Measurements from ENCODE around the gene ARHGAP25.
A peak's percentile ranks its signal among the peaks of the same experiment; 100 is the strongest.

ARHGAP25 gene

DNA sequence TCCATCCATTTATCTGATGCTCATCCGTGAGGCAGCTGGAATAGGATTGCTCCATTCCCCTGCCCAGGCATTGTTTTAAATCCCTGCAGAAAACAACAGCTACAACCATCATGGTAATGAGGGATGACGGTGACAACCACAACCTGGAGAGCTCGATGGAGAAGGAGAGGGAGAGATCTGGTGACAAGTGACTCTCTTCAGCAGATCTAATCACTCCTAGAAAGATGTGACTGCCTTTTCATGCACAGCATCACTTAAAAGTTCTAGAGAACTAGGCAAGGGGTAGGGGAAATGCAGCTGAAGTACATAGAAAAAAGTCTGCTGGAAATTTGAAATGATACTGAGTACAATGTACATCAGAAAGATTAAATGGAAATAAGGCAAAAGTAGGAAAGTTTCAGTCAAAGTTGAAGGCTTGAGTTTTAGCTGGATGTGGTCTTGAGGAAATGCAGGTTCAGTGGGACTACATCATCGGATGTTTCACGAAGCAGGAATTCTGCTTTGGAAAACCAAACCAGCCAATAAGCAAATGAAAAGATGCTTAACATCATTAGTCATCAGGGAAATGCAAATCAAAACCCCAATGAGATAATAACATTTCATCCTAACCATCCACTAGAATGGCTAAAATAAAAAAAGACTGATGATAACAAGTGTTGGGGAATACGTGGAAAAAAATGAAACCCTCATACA, 6.8 kb upstream of the ARHGAP25 start:
- Histone ChIP-seq H3K23ac (ENCODE audit: low read length in 2 of 2) (no peak overlapping the region), H2AFZ (ENCODE audit: low read depth, low read length) (no peak overlapping the region), H3K4me1 (ENCODE audit: control insufficient read depth, insufficient read depth, low read depth, low read length) (no peaks in the 10 kb centered on the region), H4K91ac (ENCODE audit: low read length) (peak overlapping the region; percentile 25), H3K27ac (ENCODE audit: low read length, poor library complexity, severe bottlenecking) (no peak overlapping the region), H3K14ac (ENCODE audit: low read length in 2 of 2) (no peak overlapping the region), H2AK5ac (ENCODE audit: low read length, severe bottlenecking) (no peak overlapping the region), H3K18ac (ENCODE audit: low read depth in 1 of 2, low read length in 2 of 2) (peak overlapping the region in 1 of 2 experiments; percentile 5), H2BK5ac (ENCODE audit: low read depth, low read length, poor library complexity, severe bottlenecking) (no peak overlapping the region), H3K4ac (ENCODE audit: low read depth in 1 of 2, low read length in 2 of 2) (peak overlapping the region in 1 of 2 experiments; percentile 30), H2BK120ac (ENCODE audit: low read depth, low read length) (no peak overlapping the region), H3K36me3 (ENCODE audit: control insufficient read depth in 1 of 2, insufficient read depth in 2 of 2, low read depth in 1 of 2, low read length in 2 of 2) (no peaks in the 10 kb centered on the region), H3K79me1 (replicated peaks; ENCODE audit: low read length, poor library complexity, severe bottlenecking) (no peaks in the 10 kb centered on the region), H3K4me2 (ENCODE audit: low read length, poor library complexity, severe bottlenecking) (no peak overlapping the region), H3K4me3 (ENCODE audit: insufficient read depth in 1 of 2, low read depth in 1 of 2, low read length in 2 of 2) (no peak overlapping the region), H2BK15ac (ENCODE audit: low read depth, poor library complexity, severe bottlenecking) (no peak overlapping the region), H2BK12ac (ENCODE audit: low read length in 2 of 2) (peak overlapping the region in 1 of 2 experiments; percentile 61), H3K9ac (ENCODE audit: low read length) (no peak overlapping the region), H3K27me3 (ENCODE audit: control insufficient read depth in 1 of 2, insufficient read depth in 1 of 2, low read length in 2 of 2) (no peaks in the 10 kb centered on the region), H4K8ac (ENCODE audit: low read length) (peak overlapping the region; percentile 19), H3K9me3 (ENCODE audit: control insufficient read depth, low read length) (no peaks in the 10 kb centered on the region)
- 39% methylated on average over 5 of the region's 6 CpGs for WGBS
- peak; percentile 77 for DNase-seq

GRCh38 chr2:68730828-68731227, 3.8 kb upstream of the ARHGAP25 start:
- Histone ChIP-seq H4K8ac (ENCODE audit: low read length) (no peak overlapping the region), H3K27me3 (ENCODE audit: control insufficient read depth in 1 of 2, insufficient read depth in 1 of 2, low read length in 2 of 2) (peaks cover 7 to 14% of the 10 kb centered on the region in 2 experiments), H3K4me2 (ENCODE audit: low read length, poor library complexity, severe bottlenecking) (no peak overlapping the region), H3K14ac (ENCODE audit: low read length in 2 of 2) (no peak overlapping the region), H3K27ac (ENCODE audit: low read length, poor library complexity, severe bottlenecking) (no peak overlapping the region), H2BK15ac (ENCODE audit: low read depth, poor library complexity, severe bottlenecking) (no peak overlapping the region), H3K4me3 (ENCODE audit: insufficient read depth in 1 of 2, low read depth in 1 of 2, low read length in 2 of 2) (no peak overlapping the region), H2AFZ (ENCODE audit: low read depth, low read length) (no peak overlapping the region), H3K23ac (ENCODE audit: low read length in 2 of 2) (no peak overlapping the region), H3K18ac (ENCODE audit: low read depth in 1 of 2, low read length in 2 of 2) (peak overlapping the region in 1 of 2 experiments; percentile 63), H3K36me3 (ENCODE audit: control insufficient read depth in 1 of 2, insufficient read depth in 2 of 2, low read depth in 1 of 2, low read length in 2 of 2) (no peaks in the 10 kb centered on the region), H3K9me3 (ENCODE audit: control insufficient read depth, low read length) (no peaks in the 10 kb centered on the region), H2BK120ac (ENCODE audit: low read depth, low read length) (no peak overlapping the region), H2AK5ac (ENCODE audit: low read length, severe bottlenecking) (no peak overlapping the region), H2BK12ac (ENCODE audit: low read length in 2 of 2) (peak overlapping the region; percentile 51 to 94), H3K79me1 (replicated peaks; ENCODE audit: low read length, poor library complexity, severe bottlenecking) (no peaks in the 10 kb centered on the region), H3K4me1 (ENCODE audit: control insufficient read depth, insufficient read depth, low read depth, low read length) (no peaks in the 10 kb centered on the region), H3K9ac (ENCODE audit: low read length) (no peak overlapping the region), H3K4ac (ENCODE audit: low read depth in 1 of 2, low read length in 2 of 2) (peak overlapping the region in 1 of 2 experiments; percentile 76), H2BK5ac (ENCODE audit: low read depth, low read length, poor library complexity, severe bottlenecking) (no peak overlapping the region), H4K91ac (ENCODE audit: low read length) (no peak overlapping the region)
- 5% methylated on average over 4 of the region's 6 CpGs for WGBS
- peak; percentile 89 for DNase-seq

DNA sequence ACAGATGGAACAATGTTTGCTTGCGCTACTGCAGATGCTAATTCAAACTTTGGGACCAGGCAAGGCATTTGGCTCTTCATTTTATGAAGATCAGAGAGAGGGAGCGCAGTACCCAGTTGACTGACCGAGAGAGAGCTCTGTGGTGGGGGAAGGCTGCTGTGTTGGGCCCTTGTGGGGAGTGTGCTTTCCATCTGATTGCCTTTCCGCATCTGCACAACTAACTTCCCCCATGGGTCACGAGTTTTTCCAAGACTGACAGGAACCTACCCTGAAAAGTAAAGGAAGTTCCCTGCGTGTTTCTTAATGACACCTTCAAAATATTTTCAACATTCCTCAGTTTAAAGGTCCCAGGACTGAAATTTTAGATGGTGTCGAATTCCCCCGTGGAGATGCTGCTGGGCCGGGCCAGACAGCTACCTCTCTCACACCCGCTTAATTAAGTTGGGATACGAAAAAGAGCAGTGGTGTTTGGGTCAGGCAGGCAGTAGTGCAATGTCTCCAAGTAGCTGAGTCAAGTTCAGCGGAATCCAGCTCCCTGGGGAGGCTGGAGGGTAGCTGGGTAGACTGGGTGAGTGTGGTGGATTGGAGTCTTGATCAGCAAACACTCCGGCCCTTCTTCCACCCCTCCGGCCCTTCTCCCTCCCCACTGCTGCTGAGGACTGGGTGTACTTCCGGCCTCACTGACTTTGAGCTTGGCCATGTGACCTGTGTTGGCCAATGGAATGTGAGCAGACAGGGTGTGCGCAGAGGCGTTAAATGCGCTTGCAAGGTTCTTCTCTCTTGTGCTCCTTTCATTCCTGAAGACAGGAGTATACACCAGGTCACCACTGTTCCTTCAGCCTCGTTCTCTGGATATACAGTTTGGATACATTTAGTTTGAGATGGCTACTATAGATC, 2.3 kb upstream of the ARHGAP25 start:
- H2BK5ac ChIP-seq (ENCODE audit: low read depth, low read length, poor library complexity, severe bottlenecking): no peak overlapping the region
- no peak overlapping the region for H3K9ac ChIP-seq (ENCODE audit: low read length)
- no peak overlapping the region for H3K4me2 ChIP-seq (ENCODE audit: low read length, poor library complexity, severe bottlenecking)
- H3K79me1 ChIP-seq (replicated peaks; ENCODE audit: low read length, poor library complexity, severe bottlenecking): no peaks in the 10 kb centered on the region
- H2AK5ac ChIP-seq (ENCODE audit: low read length, severe bottlenecking): no peak overlapping the region
- H2BK12ac ChIP-seq (ENCODE audit: low read length in 2 of 2): peak overlapping the region in 1 of 2 experiments; percentile 21
- H3K27me3 ChIP-seq (ENCODE audit: control insufficient read depth in 1 of 2, insufficient read depth in 1 of 2, low read length in 2 of 2): peaks cover 7 to 14% of the 10 kb centered on the region in 2 experiments
- H3K23ac ChIP-seq (ENCODE audit: low read length in 2 of 2): no peak overlapping the region
- no peak for DNase-seq
- no peak overlapping the region for H4K91ac ChIP-seq (ENCODE audit: low read length)
- peak overlapping the region in 1 of 2 experiments; percentile 20 for H3K18ac ChIP-seq (ENCODE audit: low read depth in 1 of 2, low read length in 2 of 2)
- no peaks in the 10 kb centered on the region for H3K4me1 ChIP-seq (ENCODE audit: control insufficient read depth, insufficient read depth, low read depth, low read length)
- no peak overlapping the region for H3K4me3 ChIP-seq (ENCODE audit: insufficient read depth in 1 of 2, low read depth in 1 of 2, low read length in 2 of 2)
- H3K27ac ChIP-seq (ENCODE audit: low read length, poor library complexity, severe bottlenecking): no peak overlapping the region
- H2BK120ac ChIP-seq (ENCODE audit: low read depth, low read length): no peak overlapping the region
- H2BK15ac ChIP-seq (ENCODE audit: low read depth, poor library complexity, severe bottlenecking): no peak overlapping the region
- peak overlapping the region; percentile 66 for H4K8ac ChIP-seq (ENCODE audit: low read length)
- no peaks in the 10 kb centered on the region for H3K36me3 ChIP-seq (ENCODE audit: control insufficient read depth in 1 of 2, insufficient read depth in 2 of 2, low read depth in 1 of 2, low read length in 2 of 2)
- 96% methylated on average over 19 of the region's 19 CpGs for WGBS
- no peaks in the 10 kb centered on the region for H3K9me3 ChIP-seq (ENCODE audit: control insufficient read depth, low read length)
- no peak overlapping the region for H3K14ac ChIP-seq (ENCODE audit: low read length in 2 of 2)
- H3K4ac ChIP-seq (ENCODE audit: low read depth in 1 of 2, low read length in 2 of 2): peak overlapping the region in 1 of 2 experiments; percentile 60
- no peak overlapping the region for H2AFZ ChIP-seq (ENCODE audit: low read depth, low read length)

DNA sequence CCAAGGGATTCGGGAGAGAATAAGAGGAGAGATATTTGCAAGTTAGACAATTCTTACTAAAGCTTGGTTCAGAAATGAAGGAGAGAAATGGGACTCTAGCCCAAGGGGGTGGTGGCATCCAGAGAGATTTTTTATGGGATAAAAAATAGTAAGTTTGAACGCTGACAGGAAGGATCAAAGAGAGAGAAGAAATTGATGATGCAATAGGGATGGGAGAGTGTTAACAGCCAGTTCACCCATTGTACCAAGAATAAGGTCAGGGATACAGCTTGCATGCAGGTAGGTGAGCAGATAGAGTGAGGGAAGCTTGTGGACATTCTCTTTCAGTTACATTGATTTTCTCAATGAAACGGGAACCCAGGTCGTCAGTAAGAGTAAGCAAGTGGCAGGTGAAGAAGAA, 1.2 kb upstream of the ARHGAP25 start:
- H3K36me3 ChIP-seq (ENCODE audit: control insufficient read depth in 1 of 2, insufficient read depth in 2 of 2, low read depth in 1 of 2, low read length in 2 of 2): no peaks in the 10 kb centered on the region
- no peaks in the 10 kb centered on the region for H3K9me3 ChIP-seq (ENCODE audit: control insufficient read depth, low read length)
- WGBS: 97% methylated on average over 4 of the region's 4 CpGs

More for the DNA sequence above, 1.2 kb upstream of the ARHGAP25 start:
- Histone ChIP-seq H3K14ac (ENCODE audit: low read length in 2 of 2) (no peak overlapping the region), H3K4ac (ENCODE audit: low read depth in 1 of 2, low read length in 2 of 2) (no peak overlapping the region), H3K9ac (ENCODE audit: low read length) (no peak overlapping the region), H2AFZ (ENCODE audit: low read depth, low read length) (no peak overlapping the region), H3K27me3 (ENCODE audit: control insufficient read depth in 1 of 2, insufficient read depth in 1 of 2, low read length in 2 of 2) (peaks cover 7 to 14% of the 10 kb centered on the region in 2 experiments), H3K23ac (ENCODE audit: low read length in 2 of 2) (no peak overlapping the region), H2AK5ac (ENCODE audit: low read length, severe bottlenecking) (no peak overlapping the region), H2BK12ac (ENCODE audit: low read length in 2 of 2) (no peak overlapping the region), H3K79me1 (replicated peaks; ENCODE audit: low read length, poor library complexity, severe bottlenecking) (no peaks in the 10 kb centered on the region), H3K27ac (ENCODE audit: low read length, poor library complexity, severe bottlenecking) (no peak overlapping the region), H4K8ac (ENCODE audit: low read length) (no peak overlapping the region), H2BK5ac (ENCODE audit: low read depth, low read length, poor library complexity, severe bottlenecking) (no peak overlapping the region), H2BK120ac (ENCODE audit: low read depth, low read length) (no peak overlapping the region), H3K4me1 (ENCODE audit: control insufficient read depth, insufficient read depth, low read depth, low read length) (no peaks in the 10 kb centered on the region), H3K4me3 (ENCODE audit: insufficient read depth in 1 of 2, low read depth in 1 of 2, low read length in 2 of 2) (no peak overlapping the region), H4K91ac (ENCODE audit: low read length) (no peak overlapping the region), H2BK15ac (ENCODE audit: low read depth, poor library complexity, severe bottlenecking) (no peak overlapping the region), H3K4me2 (ENCODE audit: low read length, poor library complexity, severe bottlenecking) (no peak overlapping the region), H3K18ac (ENCODE audit: low read depth in 1 of 2, low read length in 2 of 2) (no peak overlapping the region)
- no peak for DNase-seq
